Retinal pigment epithelial cell (primary cell): Measurements from ENCODE around the gene VRK2.

Experiments used
- DNase-seq: peaks from one replicate; pipeline ENCODE4 v3.0.0-alpha.2; 2010; ENCODE audit warnings: low read depth
- H3K4me3 ChIP-seq: 2 replicates; pipeline ENCODE4 v1.5.1; 2011; ENCODE audit warnings: mild to moderate bottlenecking, low read length, control low read depth, moderate library complexity
- TF ChIP-seq, protein P1 (sequence below): conservative IDR thresholded peaks from 2 replicates; pipeline ENCODE4 v1.5.1; 2011; ENCODE audit warnings: low read depth, low read length, control low read depth, inconsistent platforms

The VRK2 gene

GRCh38 chr2:58204195-58204959, 157.8 kb downstream of the VRK2 start:
- no peak for DNase-seq
- TF ChIP-seq, protein P1, sequence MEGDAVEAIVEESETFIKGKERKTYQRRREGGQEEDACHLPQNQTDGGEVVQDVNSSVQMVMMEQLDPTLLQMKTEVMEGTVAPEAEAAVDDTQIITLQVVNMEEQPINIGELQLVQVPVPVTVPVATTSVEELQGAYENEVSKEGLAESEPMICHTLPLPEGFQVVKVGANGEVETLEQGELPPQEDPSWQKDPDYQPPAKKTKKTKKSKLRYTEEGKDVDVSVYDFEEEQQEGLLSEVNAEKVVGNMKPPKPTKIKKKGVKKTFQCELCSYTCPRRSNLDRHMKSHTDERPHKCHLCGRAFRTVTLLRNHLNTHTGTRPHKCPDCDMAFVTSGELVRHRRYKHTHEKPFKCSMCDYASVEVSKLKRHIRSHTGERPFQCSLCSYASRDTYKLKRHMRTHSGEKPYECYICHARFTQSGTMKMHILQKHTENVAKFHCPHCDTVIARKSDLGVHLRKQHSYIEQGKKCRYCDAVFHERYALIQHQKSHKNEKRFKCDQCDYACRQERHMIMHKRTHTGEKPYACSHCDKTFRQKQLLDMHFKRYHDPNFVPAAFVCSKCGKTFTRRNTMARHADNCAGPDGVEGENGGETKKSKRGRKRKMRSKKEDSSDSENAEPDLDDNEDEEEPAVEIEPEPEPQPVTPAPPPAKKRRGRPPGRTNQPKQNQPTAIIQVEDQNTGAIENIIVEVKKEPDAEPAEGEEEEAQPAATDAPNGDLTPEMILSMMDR = no peak
- no peak overlapping the region for H3K4me3 ChIP-seq

DNA sequence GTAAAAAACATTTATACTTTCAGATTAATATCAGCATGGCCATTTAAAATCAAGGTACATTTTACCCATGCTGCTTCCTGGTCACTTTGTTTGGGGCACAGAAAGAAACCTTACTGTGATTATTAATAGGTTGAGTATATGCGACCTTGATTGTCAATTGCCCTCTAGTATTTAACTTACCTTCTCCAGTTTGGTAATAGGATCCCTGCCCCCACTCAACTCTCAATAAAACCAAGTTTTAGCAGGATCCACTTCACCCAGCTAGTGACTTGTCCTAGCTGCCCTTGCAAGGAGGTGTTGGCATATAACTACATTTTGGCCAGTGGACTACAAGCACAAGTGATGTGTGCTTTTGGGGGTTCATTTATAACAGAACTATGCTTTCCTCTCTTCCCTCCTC, 160.2 kb downstream of the VRK2 start:
- H3K4me3 ChIP-seq = no peak overlapping the region
- DNase-seq = no peak
- TF ChIP-seq, protein P1 = no peak

GRCh38 chr2:58207189-58207588, 160.6 kb downstream of the VRK2 start:
- no peak overlapping the region for H3K4me3 ChIP-seq
- no peak for DNase-seq
- TF ChIP-seq, protein P1 = no peak
